HG02943 (cell line): Measurements from ENCODE around the gene CHEK2.
A peak's percentile ranks its signal among the peaks of the same experiment; 100 is the strongest.
"Not testable (repeated sequence)": the region's sequence is repeated elsewhere in the genome, so short reads cannot be mapped to it uniquely, and the experiment has no call there.

Experiments
- ATAC-seq: cut with Tn5 transposase; IDR thresholded peaks from one replicate; pipeline ENCODE4 v1.9.1; 2021; ENCODE audit warnings: mild to moderate bottlenecking, low read depth, moderate library complexity; ENCODE audit not compliant: unreplicated experiment

The CHEK2 gene

GRCh38 chr22:28741785-28742561 lies at the start of gene CHEK2, which contains the start of gene HSCB:
Gene CHEK2, minus strand, starts transcription at chr22:28741820. Its CDS starts 7,099 bp downstream, at chr22:28734721.
Gene HSCB, plus strand, starts transcription at chr22:28742039. Its CDS starts 57 bp downstream, at chr22:28742096.
- peak; percentile 93 for ATAC-seq

- ATAC-seq: no peak
Observed at GRCh38 chr22:28791124-28791523, 49.5 kb upstream of the CHEK2 start.

- no peak for ATAC-seq
Observed at GRCh38 chr22:28788601-28789000, 47.0 kb upstream of the CHEK2 start.

- no peak for ATAC-seq
Observed at GRCh38 chr22:28783786-28784671, 42.4 kb upstream of the CHEK2 start.

GRCh38 chr22:28780296-28780695 lies 38.7 kb upstream of the CHEK2 start:
- ATAC-seq: no peak

GRCh38 chr22:28779833-28780232 lies 38.2 kb upstream of the CHEK2 start:
- ATAC-seq: no peak

GRCh38 chr22:28774378-28774777 lies 32.8 kb upstream of the CHEK2 start:
- no peak for ATAC-seq

- ATAC-seq: peak; percentile 32
Observed at GRCh38 chr22:28773461-28773867, 31.8 kb upstream of the CHEK2 start.

GRCh38 chr22:28772633-28773460 lies 31.2 kb upstream of the CHEK2 start, which contains the start of gene CCDC117:
Gene CCDC117, plus strand, starts transcription at chr22:28772695. Its CDS starts 155 bp downstream, at chr22:28772850.
- ATAC-seq: peak; percentile 85

- ATAC-seq: no peak
Observed at GRCh38 chr22:28771195-28771791, 29.7 kb upstream of the CHEK2 start.

GRCh38 chr22:28769394-28770085 lies 27.9 kb upstream of the CHEK2 start:
- no peak for ATAC-seq

- ATAC-seq: no peak
Observed at GRCh38 chr22:28768701-28769393, 27.2 kb upstream of the CHEK2 start.

GRCh38 chr22:28766628-28767027 lies 25.0 kb upstream of the CHEK2 start:
- ATAC-seq: no peak

GRCh38 chr22:28762000-28762399 lies 20.4 kb upstream of the CHEK2 start:
- not testable (repeated sequence) for ATAC-seq

- ATAC-seq: no peak
Observed at GRCh38 chr22:28761449-28761755, 19.8 kb upstream of the CHEK2 start.

GRCh38 chr22:28759861-28760560 lies 18.4 kb upstream of the CHEK2 start:
- no peak for ATAC-seq

GRCh38 chr22:28754512-28754911 lies 12.9 kb upstream of the CHEK2 start:
- ATAC-seq: not testable (repeated sequence)

- no peak for ATAC-seq
Observed at GRCh38 chr22:28750471-28750881, 8.9 kb upstream of the CHEK2 start.
